GM03348 (cell line): ENCODE results near the gene DDI2.
"Not testable (repeated sequence)": the region's sequence is repeated elsewhere in the genome, so short reads cannot be mapped to it uniquely, and the experiment has no call there.

Experiments
- DNase-seq: peaks from one replicate; pipeline ENCODE4 v3.0.0; 2012; ENCODE audit warnings: low spot score

Gene DDI2

GRCh38 chr1:15636436-15636835 is 19.2 kb downstream of the DDI2 start:
- DNase-seq, result no peak

- DNase-seq, result no peak
Observed at GRCh38 chr1:15637826-15638225, 20.6 kb downstream of the DDI2 start.

GRCh38 chr1:15639262-15639661 is 22.0 kb downstream of the DDI2 start:
- DNase-seq, result no peak

DNA sequence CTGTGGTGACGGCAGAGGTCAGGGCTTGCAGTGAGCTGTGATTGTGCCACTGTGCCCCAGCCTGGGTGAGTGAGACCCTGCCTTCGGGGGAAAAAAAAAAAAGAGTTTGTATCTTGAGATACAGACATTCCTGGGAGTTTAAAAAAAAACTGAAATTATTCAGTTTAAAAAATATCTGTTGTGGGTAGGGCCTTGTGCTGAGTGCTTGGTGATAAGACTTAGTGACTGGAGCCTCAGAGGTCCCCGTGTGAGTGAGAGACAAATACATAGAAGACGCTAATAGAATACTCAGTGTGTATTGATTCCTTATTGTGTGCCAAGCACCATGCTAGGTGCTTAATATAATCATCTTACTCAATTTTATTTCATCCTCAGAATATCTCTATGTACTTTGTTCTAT is 22.7 kb downstream of the DDI2 start:
- DNase-seq, result no peak

- no peak for DNase-seq
Observed at GRCh38 chr1:15640667-15641066, 23.4 kb downstream of the DDI2 start.

- no peak for DNase-seq
Observed at GRCh38 chr1:15649937-15650336, 32.7 kb downstream of the DDI2 start.

- no peak for DNase-seq
Observed at GRCh38 chr1:15650433-15650832, 33.2 kb downstream of the DDI2 start.

- not testable (repeated sequence) for DNase-seq
Observed at GRCh38 chr1:15652130-15652529, 34.9 kb downstream of the DDI2 start.

DNA sequence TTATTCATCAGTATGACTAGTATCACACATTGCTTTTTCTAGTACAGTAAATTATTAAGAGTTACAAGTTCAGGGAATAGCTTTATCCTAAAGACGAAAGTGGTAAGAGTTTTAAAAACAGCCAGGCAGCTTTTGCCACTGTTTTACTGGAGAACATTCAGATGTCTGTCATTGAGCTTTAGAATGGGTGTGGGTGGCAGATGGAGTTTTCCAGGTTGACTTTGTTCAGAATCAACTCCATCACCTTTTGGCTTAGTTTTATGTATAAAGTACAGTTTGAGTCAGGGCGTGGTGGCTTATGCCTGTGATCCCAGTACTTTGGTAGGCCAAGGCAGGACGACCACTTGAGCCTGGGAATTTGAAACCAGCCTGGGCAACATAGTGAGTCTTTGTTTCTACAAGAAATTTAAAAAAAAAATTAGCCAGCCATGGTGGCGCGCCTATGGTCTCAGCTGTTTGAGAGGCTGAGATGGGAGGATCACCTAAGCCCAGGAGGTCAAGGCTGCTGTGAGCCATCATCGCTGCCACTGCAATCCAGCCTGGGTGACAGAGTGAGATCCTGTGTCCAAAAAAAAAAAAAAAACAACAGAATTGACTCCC is 36.9 kb downstream of the DDI2 start:
- no peak for DNase-seq

DNA sequence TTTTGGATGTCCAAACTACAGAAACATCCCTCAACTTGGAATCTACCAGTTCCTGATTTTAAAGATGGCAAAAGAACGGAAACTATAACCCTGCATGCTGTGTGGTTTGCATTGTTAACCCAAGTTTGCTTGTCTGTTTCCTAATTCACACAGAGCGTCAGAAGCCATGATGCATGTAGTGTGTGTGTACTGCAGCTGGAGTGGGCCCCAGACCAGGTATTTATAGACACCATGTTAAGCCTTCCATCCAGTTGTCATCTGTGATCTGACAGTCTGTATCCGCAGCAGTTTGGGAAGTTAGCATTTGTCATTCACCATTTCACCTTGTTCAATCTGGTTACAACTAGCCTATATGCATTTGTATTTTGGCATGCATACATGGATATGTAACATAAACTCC is 39.2 kb downstream of the DDI2 start:
- DNase-seq, result no peak

GRCh38 chr1:15657021-15657420 is 39.8 kb downstream of the DDI2 start:
- no peak for DNase-seq

- no peak for DNase-seq
Observed at GRCh38 chr1:15660151-15660550, 42.9 kb downstream of the DDI2 start.

GRCh38 chr1:15662477-15662876 is 45.2 kb downstream of the DDI2 start:
- DNase-seq, result no peak

- no peak for DNase-seq
Observed at GRCh38 chr1:15663925-15664324, 46.7 kb downstream of the DDI2 start.

GRCh38 chr1:15667362-15667761 is 50.1 kb downstream of the DDI2 start:
- DNase-seq, result no peak

GRCh38 chr1:15668089-15668754 is 51.0 kb downstream of the DDI2 start:
- no peak for DNase-seq

- no peak for DNase-seq
Observed at GRCh38 chr1:15669074-15669473, 51.8 kb downstream of the DDI2 start.

DNA sequence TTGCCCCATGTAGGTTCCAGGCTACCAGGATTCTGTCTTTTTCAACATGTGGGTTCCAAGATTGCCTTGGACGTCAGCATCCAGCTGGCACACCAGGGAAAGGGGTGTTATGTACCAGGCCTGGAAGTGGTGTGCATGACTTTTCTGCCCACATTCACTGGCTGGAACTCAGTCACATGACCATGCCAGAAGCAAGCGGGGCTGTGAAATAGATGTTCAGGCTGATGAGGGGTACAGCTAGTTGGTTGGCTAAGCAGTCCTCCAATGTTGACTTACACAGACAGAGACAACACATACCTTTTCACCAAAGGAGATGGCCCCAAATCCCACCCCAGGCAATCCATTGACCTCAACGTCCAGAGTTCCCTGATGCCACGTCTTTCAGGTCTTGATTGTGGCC is 52.6 kb downstream of the DDI2 start:
- no peak for DNase-seq

DNA sequence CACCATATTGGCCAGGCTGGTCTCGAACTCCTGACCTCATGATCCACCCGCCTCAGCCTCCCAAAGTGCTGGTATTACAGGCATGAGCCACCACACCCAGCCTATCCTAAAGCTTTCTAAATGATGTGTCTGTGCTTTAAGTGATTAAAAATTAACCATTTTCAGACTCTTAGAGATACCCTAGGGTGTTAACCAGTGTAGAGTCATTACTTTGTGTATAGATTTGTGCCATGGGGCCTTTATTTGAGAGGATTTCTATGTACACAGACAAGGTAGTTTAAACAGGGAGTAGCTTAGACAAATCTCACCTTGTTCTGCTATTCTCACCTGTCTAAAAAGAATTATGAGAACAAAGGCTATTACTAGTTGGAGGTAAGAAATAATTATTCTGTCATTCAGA is 54.2 kb downstream of the DDI2 start:
- no peak for DNase-seq

GRCh38 chr1:15674386-15675159 is 57.3 kb downstream of the DDI2 start:
- no peak for DNase-seq

DNA sequence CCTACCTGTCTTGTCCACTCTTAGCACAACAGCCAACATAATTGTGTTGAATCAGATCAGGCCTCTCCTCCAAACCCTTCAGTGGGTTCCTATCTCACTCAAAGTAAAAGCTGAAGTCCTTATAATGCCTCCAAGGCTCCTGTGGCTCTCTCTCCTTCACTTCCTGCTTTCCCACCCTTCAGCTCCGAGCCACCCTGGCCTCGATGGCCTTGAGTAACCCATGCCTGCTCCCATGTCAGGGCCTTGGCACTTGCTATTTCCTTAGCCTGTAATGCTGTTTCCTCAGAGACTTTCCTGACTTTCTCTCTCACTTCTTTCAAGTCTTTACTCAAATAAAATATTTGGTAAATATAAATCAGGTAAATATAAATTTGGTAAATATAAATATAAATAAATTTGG is 58.8 kb downstream of the DDI2 start:
- DNase-seq, result no peak

DNA sequence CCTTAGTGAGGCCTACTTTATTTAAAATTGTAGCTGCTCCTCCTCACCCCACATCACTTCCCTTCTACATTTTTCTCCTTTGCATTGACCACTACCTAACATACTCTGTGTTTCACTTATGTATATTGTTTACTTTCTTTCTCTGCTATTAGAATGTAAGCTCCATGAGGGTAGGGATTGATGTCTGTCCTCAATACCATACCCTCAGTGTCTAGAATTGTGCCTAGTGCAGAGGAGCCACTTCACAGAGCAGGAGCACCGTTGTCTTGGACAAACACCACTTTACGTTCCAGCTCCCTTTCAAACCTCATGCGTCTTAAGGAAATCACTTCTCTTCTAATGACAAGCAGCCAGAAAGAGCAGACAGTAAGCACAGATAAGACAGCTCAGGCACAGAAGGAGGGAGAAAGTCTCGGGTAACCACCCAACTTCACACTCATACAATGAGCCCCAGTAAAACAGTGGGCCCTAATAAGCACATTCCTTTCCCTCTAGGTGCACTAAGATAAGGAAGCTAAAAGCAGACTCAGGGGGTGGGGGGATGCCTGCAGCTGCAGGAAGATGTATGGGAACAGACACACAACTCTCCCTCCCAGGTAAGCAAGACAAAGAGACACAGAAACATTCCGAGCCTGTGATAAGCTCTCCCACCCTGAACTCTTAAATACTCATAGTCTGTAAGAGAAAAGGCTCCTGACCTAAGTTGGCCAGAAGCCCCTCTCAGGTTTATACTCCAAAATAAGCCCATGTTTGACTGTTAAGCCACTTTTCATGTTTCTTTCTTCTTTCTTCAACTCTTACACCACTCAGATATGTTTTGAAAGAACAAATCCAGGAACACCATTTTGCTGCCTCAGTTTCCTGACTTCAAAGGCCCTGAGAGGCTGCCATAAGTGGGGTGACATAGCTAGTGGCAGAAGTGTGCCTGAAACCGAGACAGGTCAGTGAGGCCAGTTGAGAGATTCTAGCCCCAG is 59.7 kb downstream of the DDI2 start:
- DNase-seq, result no peak
